Measurements from ENCODE around the gene CELF2. TPM values are rescaled to one million over a fixed set of nuclear protein-coding genes. Genes with fewer than 3 reads are reported as not detected.

The CELF2 gene
- total RNA-seq, 1 experiment from 2014 or later: 28.7 TPM

DNA sequence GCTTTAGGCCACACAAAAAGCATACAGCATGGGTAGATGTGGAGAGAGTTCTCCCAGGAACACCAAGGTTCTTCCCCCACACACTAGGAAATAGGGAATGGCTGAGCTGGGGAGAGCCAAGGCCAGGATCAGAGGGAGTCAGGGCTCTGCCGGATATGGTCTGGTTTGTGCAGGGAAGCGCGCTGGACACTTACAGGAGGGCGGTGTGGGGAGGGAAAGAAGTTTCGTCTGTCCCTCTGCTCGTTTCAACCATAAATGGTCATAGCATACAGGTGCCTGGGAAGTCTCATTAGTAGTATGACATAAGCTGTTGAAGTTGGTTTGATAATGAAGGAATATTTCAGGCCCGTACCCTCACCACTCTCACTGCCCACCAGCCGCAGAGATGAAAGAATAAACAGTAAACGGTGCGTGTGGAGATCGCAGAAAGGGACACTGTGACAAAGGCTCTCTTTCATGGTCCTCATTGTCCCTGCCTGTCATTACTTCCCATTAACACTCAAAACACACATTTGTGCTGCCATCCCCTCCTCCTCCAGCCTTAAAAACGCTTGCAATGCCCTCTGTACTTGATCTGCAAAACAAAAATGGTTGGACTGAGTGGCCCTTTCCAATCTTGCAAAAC lies 207.2 kb downstream of the CELF2 start:
- H2BK20ac ChIP-seq (ENCODE audit: low read depth, low read length, poor library complexity, severe bottlenecking): no peak overlapping the region
- Mint-ChIP-seq H3K4me3 (no peak overlapping the region), H3K27ac (no peak overlapping the region), H3K9me3 (no peaks in the 10 kb centered on the region), H3K36me3 (ENCODE audit: insufficient read depth in 1 of 3, low read depth in 3 of 3) (no peaks in the 10 kb centered on the region), H3K27me3 (ENCODE audit: low read depth) (no peaks in the 10 kb centered on the region), H3K4me1 (peaks cover 19 to 23% of the 10 kb centered on the region in 2 experiments)
- H2AFZ ChIP-seq (ENCODE audit: low read length): no peak overlapping the region
- H3K56ac ChIP-seq (ENCODE audit: insufficient read length, low read depth, low read length): no peak overlapping the region
- TF ChIP-seq, protein P1, sequence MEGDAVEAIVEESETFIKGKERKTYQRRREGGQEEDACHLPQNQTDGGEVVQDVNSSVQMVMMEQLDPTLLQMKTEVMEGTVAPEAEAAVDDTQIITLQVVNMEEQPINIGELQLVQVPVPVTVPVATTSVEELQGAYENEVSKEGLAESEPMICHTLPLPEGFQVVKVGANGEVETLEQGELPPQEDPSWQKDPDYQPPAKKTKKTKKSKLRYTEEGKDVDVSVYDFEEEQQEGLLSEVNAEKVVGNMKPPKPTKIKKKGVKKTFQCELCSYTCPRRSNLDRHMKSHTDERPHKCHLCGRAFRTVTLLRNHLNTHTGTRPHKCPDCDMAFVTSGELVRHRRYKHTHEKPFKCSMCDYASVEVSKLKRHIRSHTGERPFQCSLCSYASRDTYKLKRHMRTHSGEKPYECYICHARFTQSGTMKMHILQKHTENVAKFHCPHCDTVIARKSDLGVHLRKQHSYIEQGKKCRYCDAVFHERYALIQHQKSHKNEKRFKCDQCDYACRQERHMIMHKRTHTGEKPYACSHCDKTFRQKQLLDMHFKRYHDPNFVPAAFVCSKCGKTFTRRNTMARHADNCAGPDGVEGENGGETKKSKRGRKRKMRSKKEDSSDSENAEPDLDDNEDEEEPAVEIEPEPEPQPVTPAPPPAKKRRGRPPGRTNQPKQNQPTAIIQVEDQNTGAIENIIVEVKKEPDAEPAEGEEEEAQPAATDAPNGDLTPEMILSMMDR (conservative IDR thresholded peaks at IDR 0.05): no peak
- H3K4me2 ChIP-seq (ENCODE audit: insufficient read depth, insufficient read length, low read length): no peak overlapping the region
- H2BK120ac ChIP-seq (ENCODE audit: low read depth, low read length, poor library complexity, severe bottlenecking): no peak overlapping the region
- no peaks in the 10 kb centered on the region for H3K23me2 ChIP-seq (ENCODE audit: insufficient read length, low read depth, low read length, poor library complexity, severe bottlenecking)
- peaks cover 5% of the 10 kb centered on the region; the same call in 1 of the 2 replicates for H3K4me1 ChIP-seq (ENCODE audit: insufficient read depth, low read length)
- H4K5ac ChIP-seq (ENCODE audit: insufficient read length, low read depth, low read length): no peak overlapping the region
- no peak overlapping the region for H4K8ac ChIP-seq (replicated peaks; ENCODE audit: insufficient read length, low read depth, low read length)
- no peak overlapping the region for H3K23ac ChIP-seq (ENCODE audit: insufficient read length, low read depth, low read length)
- no peak for DNase-seq
- H2BK5ac ChIP-seq (ENCODE audit: insufficient read length, low read length): no peak overlapping the region
- no CpG with 5 or more reads among the region's 12 CpGs for WGBS (ENCODE audit: extremely low coverage, insufficient read length, low lambda C conversion rate)
- H2AK5ac ChIP-seq (ENCODE audit: insufficient read length, low read length): no peak overlapping the region
- peaks cover 3% of the 10 kb centered on the region for H4K20me1 ChIP-seq (ENCODE audit: control insufficient read depth, insufficient read depth, insufficient read length)
- H3K79me2 ChIP-seq (ENCODE audit: insufficient read depth, low read length): no peaks in the 10 kb centered on the region
- H3K18ac ChIP-seq (ENCODE audit: insufficient read length, low read depth, low read length): no peak overlapping the region
- H3K4ac ChIP-seq (ENCODE audit: low read depth, low read length): no peak overlapping the region
- H3K27ac ChIP-seq (ENCODE audit: insufficient read length, low read depth, low read length): no peak overlapping the region
- H2BK15ac ChIP-seq (ENCODE audit: low read depth, low read length): no peak overlapping the region
- no peak overlapping the region for H2BK12ac ChIP-seq (ENCODE audit: insufficient read length, low read depth, low read length)
- no peaks in the 10 kb centered on the region for H3K79me1 ChIP-seq (ENCODE audit: insufficient read depth, low read depth, low read length, poor library complexity, severe bottlenecking)
- no peaks in the 10 kb centered on the region for H3K9me3 ChIP-seq (ENCODE audit: control insufficient read depth, low read depth, low read length)
- no peak overlapping the region for H3K9ac ChIP-seq (ENCODE audit: extremely low read depth, insufficient read length, low read length)
- no peak overlapping the region for H3T11ph ChIP-seq (ENCODE audit: low read length)
- H4K91ac ChIP-seq (ENCODE audit: insufficient read length, low read depth, low read length): no peak overlapping the region
- no peak overlapping the region for H3K14ac ChIP-seq (ENCODE audit: insufficient read depth, low read length)
- H3K27me3 ChIP-seq (ENCODE audit: insufficient read depth, low read length): no peaks in the 10 kb centered on the region
